ENCODE data around the gene PARVG. TPM values are rescaled to one million over a fixed set of nuclear protein-coding genes. Genes with fewer than 3 reads are reported as not detected.

Gene PARVG
- total and polyA plus RNA-seq, 2 donors (not counting 3 experiments of a cell fraction or from before 2014, with no cell fraction given) = 0.82 TPM; not detected in 1

DNA sequence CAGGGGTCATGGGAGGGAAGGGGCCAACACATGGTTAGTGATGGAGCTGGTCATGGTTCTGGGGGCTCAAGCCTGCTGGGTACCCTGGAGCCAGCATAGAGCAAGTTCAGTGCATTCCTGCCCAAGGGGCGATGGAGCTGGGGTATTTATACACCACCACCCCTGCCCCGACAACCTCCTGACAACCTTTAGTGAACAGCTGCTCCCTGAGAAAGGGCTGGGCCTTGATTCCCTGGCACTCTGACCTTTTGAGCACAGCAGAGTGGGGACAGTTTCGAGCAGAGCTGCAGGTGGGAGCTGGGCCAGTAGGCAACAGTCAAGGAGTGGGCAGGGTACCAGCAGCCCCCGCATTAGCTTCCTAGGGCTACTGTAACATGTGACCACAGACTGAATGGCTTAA is 6.0 kb downstream of the PARVG start:
- DNase-seq (ENCODE audit: low read depth, low spot score) (no peak), FAIRE-seq (no peak)
- intact Hi-C loops (cut with micrococcal nuclease) (no loop called here), dilution Hi-C loops (cut with MboI; ENCODE audit: extremely low pct_ligation_motif_present, low sequenced_read_pairs) (no loop called here)
- TF ChIP-seq, protein P1, sequence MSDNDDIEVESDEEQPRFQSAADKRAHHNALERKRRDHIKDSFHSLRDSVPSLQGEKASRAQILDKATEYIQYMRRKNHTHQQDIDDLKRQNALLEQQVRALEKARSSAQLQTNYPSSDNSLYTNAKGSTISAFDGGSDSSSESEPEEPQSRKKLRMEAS (IDR thresholded peaks at IDR 0.05; ENCODE audit: insufficient read depth, insufficient read length) = no peak
- no peak for TF ChIP-seq EZH2 (IDR thresholded peaks at IDR 0.05; ENCODE audit: borderline replicate concordance, low read depth, low read length, severe bottlenecking)
- no peak for TF ChIP-seq GATA2 (IDR thresholded peaks at IDR 0.05; ENCODE audit: insufficient read depth, insufficient read length, low read depth, low read length)
- TF ChIP-seq MYC (IDR thresholded peaks at IDR 0.05; ENCODE audit: low read depth, low read length) = no peak
- no peak for TF ChIP-seq FOS (IDR thresholded peaks at IDR 0.05; ENCODE audit: borderline replicate concordance, insufficient read depth, low read length)
- no peak for TF ChIP-seq JUN (IDR thresholded peaks at IDR 0.05; ENCODE audit: borderline replicate concordance, insufficient read depth, insufficient read length, low read depth)
- TF ChIP-seq, protein P2, sequence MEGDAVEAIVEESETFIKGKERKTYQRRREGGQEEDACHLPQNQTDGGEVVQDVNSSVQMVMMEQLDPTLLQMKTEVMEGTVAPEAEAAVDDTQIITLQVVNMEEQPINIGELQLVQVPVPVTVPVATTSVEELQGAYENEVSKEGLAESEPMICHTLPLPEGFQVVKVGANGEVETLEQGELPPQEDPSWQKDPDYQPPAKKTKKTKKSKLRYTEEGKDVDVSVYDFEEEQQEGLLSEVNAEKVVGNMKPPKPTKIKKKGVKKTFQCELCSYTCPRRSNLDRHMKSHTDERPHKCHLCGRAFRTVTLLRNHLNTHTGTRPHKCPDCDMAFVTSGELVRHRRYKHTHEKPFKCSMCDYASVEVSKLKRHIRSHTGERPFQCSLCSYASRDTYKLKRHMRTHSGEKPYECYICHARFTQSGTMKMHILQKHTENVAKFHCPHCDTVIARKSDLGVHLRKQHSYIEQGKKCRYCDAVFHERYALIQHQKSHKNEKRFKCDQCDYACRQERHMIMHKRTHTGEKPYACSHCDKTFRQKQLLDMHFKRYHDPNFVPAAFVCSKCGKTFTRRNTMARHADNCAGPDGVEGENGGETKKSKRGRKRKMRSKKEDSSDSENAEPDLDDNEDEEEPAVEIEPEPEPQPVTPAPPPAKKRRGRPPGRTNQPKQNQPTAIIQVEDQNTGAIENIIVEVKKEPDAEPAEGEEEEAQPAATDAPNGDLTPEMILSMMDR (IDR thresholded peaks at IDR 0.05; ENCODE audit: extremely low read depth in 1 of 2, insufficient read depth in 1 of 2, low read depth in 1 of 2, low read length in 2 of 2) = no peak
- no peak for TF ChIP-seq POLR2A (IDR thresholded peaks at IDR 0.05; ENCODE audit: low read depth, low read length)
- TF ChIP-seq POLR2AphosphoS5 (IDR thresholded peaks at IDR 0.05; ENCODE audit: insufficient read depth, low read depth, low read length) = no peak
- Histone ChIP-seq H3K9me3 (replicated peaks; ENCODE audit: control insufficient read depth, insufficient read depth, low read length) (no peaks in the 10 kb centered on the region), H4K20me1 (replicated peaks; ENCODE audit: control insufficient read depth, extremely low read depth, insufficient read depth, low read length) (no peaks in the 10 kb centered on the region), H3K27me3 (ENCODE audit: control insufficient read depth in 2 of 2, insufficient read depth in 2 of 2, low read length in 2 of 2) (no peaks in the 10 kb centered on the region), H3K36me3 (ENCODE audit: control insufficient read depth in 2 of 2, extremely low read depth in 1 of 2, insufficient read depth in 2 of 2, low read length in 2 of 2) (no peaks in the 10 kb centered on the region), H3K27ac (ENCODE audit: insufficient read depth, low read depth, low read length) (no peak overlapping the region), H3K9ac (replicated peaks; ENCODE audit: extremely low read depth, insufficient read depth, low read length) (no peak overlapping the region), H2AFZ (ENCODE audit: low read depth, low read length) (no peak overlapping the region), H3K9me1 (replicated peaks; ENCODE audit: control insufficient read depth, extremely low read depth, insufficient read depth, low read length) (no peaks in the 10 kb centered on the region), H3K79me2 (ENCODE audit: control insufficient read depth, insufficient read depth, low read length) (no peaks in the 10 kb centered on the region), H3K4me2 (ENCODE audit: insufficient read depth, low read length) (no peak overlapping the region), H3K4me3 (replicated peaks in 1 of 3; ENCODE audit: insufficient read depth in 1 of 3, low read depth in 1 of 3, low read length in 3 of 3) (no peak overlapping the region), H3K4me1 (ENCODE audit: control insufficient read depth, extremely low read depth, insufficient read depth, low read length) (no peaks in the 10 kb centered on the region)
- ChIA-PET POLR2A (no interaction called here), CTCF (no interaction called here)
- no TSS peak for BruUV-seq (replicated peaks)

Measured in endothelial cell of umbilical vein (primary cell).